GM21737 (cell line): ENCODE measurements around the gene FTO.
"Not testable (repeated sequence)": the region's sequence is repeated elsewhere in the genome, so short reads cannot be mapped to it uniquely, and the experiment has no call there.

ENCODE experiments used
- ATAC-seq: cut with Tn5 transposase; IDR thresholded peaks from one replicate; pipeline ENCODE4 v1.9.1; 2021; ENCODE audit warnings: mild to moderate bottlenecking, moderate library complexity; ENCODE audit not compliant: unreplicated experiment

Gene FTO

DNA sequence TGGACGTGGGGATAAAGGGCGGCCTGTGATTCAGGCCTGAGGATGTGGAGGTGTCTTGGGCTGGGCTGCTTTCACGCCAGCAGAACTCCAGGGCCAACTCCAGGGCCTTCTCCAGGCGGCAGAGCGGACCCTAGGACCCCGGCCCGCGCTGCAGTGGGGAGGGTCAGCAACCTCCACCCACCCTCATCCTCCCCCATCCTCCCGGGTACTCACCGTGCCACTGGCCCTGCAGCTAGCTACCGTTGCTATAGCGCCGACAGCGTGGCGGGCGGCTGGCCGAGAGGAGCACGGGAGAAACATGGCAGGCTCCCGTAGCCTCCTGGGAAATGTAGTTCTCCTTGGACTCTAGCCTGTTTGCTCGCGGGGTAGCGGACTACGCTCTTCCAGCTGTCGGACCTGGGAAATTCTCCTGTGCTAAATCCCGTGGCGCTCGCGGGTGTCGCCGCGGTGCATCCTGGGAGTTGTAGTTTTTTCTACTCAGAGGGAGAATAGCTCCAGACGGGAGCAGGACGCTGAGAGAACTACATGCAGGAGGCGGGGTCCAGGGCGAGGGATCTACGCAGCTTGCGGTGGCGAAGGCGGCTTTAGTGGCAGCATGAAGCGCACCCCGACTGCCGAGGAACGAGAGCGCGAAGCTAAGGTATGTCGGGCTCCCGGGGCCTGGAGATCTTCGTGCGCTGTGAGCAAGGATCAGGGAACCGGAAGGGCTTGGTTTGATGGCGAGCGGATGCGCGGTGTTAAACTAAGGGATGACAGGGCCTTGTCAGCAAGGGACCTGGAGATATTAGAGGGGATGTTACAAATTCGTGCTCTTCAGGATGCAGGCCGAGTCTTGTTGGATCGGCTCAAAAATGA lies at the start of gene FTO, which contains the start of gene RPGRIP1L:
Gene FTO (plus strand): TSS at position 567 of the 855 bp plus-strand sequence.
Gene RPGRIP1L (minus strand): TSS at position 270 of the 855 bp plus-strand sequence. CDS start 3,136 bp downstream, outside the sequence.
- peak; percentile 99 for ATAC-seq

DNA sequence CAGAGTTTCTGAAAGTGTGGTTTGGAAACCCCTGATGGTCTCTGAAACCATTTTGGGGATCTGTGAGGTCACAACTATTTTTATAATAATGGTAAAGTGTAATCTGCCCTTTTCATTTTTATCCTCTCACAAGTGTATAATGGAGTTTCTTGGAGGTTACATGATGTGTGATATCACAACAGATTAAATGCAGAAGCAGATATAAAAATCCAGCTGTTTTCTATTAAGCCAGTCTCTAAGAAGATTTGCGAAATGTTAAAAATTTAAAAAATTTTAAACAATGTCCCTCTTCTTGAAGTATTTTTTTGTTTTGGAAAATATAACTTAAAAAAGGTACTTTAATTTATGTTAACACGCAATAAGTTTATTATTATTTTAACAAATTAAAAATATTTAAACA lies 49.0 kb upstream of the FTO start:
- ATAC-seq, result no peak

DNA sequence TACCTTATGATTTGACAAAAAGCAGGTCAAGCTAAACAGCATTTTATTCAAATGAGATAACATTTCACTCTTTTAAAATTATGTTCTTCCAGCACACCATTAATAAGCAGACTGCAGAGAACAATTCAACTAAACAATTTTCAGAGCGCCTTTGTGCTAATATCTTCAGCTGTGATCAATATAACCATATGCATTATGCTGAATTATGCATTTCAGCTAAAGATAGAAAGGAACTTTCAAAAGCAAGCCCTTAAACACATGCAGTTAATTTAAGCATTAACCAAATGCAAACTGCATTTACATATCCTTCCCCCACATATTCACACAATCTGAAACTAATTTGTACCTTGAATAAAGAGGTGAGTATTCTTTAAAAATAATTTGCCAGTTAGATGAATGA lies 41.9 kb upstream of the FTO start:
- ATAC-seq, result no peak

DNA sequence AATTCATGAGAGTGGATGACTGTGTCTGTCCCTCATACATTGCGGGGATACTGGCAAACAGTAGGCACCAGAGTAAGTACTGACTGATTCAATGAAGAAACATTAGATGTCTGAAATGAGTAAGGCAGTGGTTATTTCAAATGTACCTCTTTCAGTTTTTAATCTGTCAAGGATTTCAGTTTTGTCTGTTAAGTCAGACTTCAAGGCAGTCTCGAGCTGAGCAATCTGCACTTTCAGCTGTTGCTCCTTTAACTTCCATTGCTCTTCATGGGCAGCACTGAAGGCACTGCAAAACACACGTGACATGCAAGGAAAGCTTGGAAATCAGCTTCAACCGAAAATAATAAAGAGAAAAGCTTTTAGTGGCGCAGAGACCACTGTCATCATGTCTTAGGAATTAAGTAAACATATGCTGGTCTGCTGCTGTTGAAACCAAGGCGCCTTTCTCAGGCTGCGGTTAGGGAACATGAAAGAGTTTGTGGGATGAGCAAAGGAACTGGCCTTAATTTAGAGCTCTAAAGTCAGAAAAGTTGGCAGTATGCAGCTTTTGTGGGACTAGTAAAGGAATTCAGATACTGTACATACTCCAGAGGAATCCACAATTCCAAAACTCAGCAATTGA lies 39.1 kb upstream of the FTO start:
- no peak for ATAC-seq

DNA sequence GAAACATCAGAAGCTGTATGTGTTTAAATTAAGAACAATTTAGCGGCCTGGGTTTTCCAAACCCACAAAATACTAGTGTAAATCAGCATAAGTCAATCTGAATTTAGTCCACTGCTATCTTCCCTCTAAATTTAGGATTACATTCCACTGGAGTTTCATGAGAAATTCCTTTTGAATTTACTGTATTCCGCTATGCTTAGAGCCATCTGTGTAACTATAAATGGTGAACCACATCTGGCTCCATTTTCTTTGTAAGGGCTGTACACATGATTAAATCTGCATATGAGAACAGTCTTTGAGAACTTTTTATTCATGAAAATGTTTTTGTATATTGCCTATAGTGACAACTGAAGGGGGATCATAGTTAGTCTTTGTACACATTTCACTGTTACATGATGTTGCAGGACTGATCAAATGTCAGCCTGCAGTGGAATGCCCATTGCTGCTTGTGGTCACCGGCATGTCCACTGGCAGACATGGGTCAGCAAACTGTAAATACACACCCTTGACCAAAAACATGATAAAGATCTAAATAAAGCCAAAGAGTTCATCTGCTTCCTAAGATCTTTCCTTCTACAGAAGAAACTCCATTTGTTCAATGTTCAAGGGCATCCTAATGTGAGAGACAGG lies 37.1 kb upstream of the FTO start:
- no peak for ATAC-seq

DNA sequence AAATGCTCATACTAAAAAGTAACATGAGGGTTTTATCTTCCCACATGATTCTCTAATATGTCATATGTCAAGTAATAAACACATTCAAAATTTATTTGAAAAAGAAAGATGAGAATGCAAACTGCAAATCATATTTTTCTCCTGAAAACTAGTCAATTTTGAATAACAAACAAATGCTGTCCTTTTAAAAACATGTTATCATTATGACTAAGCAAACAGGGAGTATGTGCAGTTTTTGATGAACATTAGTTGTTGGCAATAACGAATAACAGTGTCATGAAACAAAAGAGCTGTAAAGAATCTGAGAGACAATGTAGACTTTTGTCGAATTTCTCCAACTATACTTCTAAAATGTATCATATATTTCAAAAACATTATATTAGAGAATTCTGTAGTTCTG lies 35.1 kb upstream of the FTO start:
- no peak for ATAC-seq

DNA sequence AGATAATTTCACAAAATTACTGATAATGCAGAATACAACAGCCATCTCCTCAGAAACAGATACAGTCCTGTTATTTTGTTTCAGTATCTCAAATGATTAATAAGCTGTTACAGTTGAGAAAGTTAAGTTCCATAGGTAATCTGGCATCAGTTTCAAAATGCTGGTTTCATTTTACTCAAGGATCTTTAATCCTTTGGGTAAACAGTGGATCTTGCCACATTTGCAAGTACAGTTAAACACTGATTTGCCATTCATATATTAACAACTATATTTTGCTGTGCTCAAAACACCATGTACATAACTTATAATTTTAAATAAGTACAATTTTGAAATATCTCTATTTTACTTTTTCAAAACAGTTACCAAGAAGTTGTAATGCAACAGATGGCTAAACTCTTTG lies 31.5 kb upstream of the FTO start:
- ATAC-seq, result no peak

DNA sequence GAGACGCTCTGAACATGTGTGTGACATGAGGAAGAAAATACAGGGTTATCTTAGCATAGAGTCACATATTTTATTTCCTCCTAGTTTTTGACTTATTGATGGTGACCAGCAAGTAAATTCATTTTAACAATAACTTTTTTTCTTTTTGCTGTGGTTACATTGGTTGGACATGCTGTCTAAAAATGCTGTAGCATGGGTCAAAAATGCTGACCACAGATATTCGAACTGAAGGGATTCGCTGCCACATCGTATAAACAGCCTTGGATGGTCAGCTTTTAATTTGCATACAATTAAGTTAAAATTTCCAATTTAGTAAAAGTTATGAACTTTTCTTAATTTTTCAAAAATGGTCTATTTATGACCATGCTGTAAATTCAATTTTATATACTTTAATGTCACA lies 30.8 kb upstream of the FTO start:
- ATAC-seq, result no peak

DNA sequence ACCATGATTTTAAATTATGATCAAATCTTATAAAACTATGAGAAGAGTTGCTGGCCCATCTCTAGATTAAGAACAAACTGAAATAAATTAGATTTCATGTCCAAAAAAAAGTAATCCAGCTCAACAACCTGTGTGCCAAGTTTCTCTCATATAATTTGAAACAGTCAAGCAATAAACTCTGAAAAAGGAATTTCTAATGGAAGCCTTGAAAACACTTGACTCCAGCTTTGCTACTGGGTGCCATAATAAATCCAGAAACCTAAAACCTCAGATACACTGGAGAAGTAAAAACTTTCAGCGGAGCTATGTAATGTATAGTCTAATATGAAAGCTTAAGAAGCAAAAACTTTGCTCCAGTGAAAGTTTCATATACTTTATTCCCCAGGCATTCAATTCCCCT lies 25.8 kb upstream of the FTO start:
- ATAC-seq, result no peak

DNA sequence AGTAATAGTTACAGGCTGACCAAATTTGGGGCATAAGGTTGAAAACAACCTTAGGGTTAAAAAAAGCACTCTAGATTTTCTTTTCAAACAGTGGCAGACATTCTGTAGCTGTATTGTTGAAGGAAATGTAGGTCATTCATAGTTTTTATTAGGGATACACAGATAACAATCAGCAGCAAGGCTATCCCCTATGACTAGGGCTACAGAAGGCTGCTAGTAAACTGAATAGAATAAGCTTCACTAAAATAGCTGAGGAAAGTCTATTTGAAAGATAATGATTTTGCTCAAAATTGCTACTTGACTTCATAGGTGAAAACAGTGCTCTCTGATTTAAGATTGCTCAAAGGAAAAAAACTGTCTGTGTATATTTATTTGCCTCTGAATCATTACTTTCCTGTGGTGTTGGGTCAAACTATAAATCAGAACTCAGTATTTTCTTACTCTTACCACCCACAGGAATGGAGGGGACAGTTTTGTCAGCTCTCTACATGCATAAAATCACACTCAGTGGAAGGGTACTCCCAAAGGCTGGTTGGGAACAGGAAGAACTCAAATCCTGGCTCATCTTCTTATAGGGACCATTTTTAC lies 25.1 kb upstream of the FTO start:
- no peak for ATAC-seq

DNA sequence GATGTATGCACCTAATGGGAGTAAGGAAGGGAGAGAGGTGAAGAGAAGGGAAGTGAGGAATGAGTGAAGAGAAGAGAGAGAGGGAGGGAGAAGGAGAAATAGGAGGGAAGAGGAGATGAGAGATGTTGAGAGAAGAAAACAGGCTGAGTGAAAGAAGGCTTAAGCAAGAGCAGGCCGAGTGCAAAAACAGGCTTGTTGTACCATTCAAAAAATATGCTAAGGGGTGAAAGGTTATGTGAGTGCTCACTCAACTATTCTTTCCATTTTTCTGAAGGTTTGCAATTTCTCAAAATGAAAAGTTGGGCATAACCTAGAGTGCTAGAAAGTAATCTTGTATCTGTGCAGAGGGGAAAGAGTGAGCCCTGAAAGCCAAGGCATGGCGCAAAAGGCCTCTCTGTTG lies 23.2 kb upstream of the FTO start:
- no peak for ATAC-seq

DNA sequence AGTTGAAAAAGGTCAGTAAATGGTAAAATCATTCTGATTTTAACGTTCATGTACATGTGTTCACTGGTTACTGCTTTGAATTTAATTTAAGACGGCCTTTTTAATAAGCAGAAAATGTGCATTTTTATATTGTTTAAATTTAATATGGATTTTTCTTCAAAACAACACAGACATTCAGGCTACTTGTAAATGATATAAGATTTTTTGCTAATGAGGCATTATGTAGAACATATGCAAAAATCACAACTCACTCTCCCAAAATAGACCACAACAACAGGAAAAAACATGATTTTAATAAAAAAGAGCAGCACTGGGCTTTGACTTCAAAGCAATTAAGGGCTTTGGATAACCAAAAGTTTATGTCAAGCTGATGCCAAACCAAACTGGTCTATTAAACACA lies 22.6 kb upstream of the FTO start:
- no peak for ATAC-seq

DNA sequence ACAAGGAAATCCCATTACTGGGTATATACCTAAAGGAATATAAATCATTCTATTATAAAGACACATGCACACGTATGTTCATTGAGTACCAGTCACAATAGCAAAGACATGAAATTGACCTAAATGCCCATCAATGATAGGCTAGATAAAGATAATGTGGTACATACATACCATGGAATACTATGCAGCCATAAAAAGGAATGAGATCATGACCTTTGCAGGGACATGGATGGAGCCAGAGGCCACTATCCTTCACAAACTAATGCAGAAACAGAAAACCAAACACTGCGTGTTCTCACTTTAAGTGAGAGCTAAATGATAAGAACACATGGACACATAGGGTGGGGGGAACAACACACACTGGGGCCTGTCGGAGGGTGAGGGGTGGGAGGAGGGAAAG lies 18.6 kb upstream of the FTO start:
- ATAC-seq, result not testable (repeated sequence)

DNA sequence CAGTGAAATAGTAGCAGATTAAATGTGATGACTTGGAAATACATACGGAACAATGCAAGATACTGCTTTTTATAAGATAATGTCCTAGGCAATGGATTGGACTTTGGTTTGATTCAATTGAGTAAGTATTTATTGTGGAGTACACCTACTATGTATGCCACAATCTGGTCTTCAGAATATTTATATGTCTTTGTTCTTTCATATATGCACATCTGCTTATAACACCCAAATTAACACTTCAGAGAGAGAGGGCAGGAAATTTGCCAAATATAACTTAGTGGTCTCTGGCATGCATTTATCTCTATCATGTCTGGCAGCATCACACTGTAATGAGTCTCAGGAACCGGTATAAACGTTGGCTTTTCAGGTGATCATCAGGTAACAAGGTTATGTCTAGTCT lies 17.2 kb upstream of the FTO start:
- ATAC-seq, result no peak

DNA sequence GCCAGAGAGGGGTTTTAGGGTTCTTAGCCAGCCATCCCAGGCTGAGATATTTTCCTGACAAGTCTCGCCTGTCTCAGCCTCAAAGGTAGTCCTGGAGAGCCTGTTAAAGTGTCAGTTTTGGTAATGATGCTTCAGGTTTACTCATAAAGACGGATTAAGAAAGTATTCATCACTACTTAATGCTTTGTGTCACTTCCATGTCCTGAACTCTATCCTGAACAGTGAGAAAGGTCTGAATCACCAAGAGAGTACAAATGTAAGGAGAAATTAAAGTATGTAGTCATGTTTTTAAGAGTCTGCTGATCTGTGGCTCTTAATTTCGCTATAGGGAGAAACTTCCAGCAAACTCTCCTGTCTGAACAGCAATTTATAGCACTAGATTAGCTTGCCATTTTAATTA lies 14.3 kb upstream of the FTO start:
- ATAC-seq, result no peak

DNA sequence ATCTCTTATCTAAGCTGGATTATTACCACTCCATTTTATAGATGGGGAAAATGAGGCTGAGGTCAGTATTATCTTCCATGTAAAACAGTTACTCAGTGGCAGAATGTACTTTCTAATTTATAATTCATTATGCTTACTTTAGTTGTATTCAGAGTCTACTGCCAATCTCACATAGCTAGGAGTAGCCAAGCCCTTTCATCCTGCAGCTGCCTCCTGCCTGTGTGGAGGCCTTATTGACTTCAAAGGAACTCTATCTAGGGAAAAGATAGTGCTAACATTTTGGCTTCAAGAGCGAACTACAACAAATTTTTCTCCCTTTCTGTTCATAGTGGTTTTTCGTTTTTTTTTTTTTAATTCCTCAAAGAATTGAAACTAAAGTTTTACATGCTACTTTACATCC lies 13.2 kb upstream of the FTO start:
- ATAC-seq, result no peak

DNA sequence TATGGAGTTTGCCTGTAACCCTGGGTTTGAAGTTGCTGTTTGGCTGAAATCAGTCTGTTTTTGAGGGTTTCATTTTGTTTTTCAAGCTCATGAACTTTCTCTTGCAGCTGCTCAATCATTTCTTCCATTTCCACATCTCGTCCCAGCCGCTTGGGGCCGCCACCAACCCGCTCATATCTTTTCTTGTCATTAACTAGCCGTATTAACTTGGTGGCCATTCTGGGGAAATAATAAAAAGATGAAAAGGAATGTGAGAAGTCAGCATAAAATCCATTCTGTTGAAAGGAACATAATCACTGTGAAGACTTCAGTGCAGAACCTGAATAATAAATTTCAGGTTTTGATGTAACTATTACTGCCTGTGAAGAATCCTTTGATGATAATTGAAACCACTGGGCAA lies 11.8 kb upstream of the FTO start:
- no peak for ATAC-seq

DNA sequence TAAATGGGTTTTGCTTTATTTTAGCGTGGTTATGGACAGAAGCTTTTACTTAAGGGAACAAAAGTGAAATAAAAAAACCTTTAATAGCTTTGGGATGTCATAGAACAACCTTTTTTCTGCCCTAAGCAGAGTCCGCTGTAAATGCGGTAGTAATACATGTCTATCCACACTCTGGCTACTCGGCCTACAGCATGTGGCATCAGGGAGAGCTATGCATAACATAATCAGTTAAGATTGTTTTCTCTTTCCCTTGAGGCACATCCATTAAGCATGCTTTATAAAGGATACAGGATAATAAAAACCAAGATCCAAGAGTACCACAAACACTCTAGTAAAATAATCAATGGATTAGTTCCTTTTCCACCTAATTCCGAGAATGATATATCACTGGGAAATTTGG lies 10.6 kb upstream of the FTO start:
- no peak for ATAC-seq

DNA sequence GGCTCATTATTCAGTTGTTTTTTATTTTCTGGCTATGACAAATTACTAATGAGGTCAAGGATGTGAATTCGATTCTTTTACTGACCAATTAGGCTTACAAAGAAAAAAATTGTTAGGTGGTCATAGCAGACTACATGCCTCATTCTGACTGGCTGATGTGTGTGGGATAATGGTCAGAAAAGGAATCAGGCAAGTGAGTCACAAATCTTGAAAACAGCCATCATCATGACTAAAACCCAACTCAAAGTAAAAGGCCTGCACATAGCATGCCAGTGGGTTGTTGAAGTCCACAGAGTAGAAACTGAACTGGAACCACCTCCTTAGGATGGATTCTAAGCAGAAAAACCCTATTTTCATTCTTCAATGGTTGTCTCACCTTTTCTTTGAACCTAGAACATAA lies 8.9 kb upstream of the FTO start:
- no peak for ATAC-seq

DNA sequence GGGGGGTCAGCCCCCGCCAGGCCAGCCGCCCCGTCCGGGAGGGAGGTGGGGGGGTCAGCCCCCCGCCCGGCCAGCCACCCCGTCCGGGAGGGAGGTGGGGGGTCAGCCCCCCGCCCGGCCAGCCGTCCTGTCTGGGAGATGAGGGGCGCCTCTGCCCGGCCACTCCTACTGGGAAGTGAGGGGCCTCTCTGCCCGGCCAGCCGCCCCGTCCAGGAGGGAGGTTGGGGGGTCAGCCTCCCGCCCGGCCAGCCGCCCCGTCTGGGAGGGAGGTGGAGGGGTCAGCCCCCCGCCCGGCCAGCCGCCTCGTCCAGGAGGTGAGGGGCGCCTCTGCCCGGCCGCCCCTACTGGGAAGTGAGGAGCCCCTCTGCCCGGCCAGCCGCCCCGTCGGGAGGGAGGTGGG lies 5.7 kb upstream of the FTO start:
- ATAC-seq, result not testable (repeated sequence)

DNA sequence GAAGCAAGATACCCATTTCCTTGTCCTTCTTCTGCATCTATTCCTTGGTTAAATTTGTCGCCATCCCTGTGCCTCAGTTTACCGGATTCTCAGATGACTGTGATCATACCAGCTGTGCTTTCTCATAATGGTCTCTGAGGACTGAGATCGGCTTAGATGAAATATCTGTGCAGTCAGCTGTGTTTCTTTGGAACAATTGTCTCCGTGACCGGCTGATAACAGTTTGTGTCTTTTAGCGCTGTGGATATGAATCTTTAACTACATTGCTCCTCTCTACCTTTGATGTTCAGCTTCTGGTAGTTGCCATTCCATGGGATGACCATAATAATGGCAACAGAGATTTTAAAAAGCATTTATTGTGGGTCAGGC lies 473 bp downstream of the FTO start:
- ATAC-seq, result no peak

DNA sequence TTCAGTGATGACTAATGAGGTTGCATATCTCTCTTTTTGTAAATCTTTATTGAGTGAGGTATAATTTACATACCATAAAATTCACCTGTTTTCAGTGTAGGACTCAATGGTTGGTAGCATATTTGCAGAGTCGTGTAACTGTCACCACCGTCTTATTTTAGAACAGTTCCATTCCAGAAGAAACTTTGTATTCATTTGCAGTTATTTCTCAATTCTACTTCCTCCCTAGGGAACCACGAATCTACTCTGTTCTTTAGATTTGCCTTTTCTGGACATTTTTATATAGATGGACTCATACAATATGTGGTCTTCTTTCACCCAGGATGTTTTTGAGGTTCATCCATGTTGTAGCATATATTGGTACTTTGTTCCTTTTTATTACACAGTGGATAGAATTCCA lies 3.7 kb downstream of the FTO start:
- no peak for ATAC-seq
